H1 (cell line): Measurements from ENCODE around the gene MRPS10. TPM values are rescaled to one million over a fixed set of nuclear protein-coding genes. Genes with fewer than 3 reads are reported as not detected.

Experiments used
- ASH2L ChIP-seq: fragments of 200-600, 300-600 bp; sonication (generic); IDR thresholded peaks from one replicate; pipeline ENCODE4 v1.7.1; 2017; ENCODE audit warnings: low read length
- BRCA1 ChIP-seq: IDR thresholded peaks from 2 replicates; pipeline ENCODE4 v1.6.1; 2012; ENCODE audit warnings: low read depth, low read length, improper control_type of control experiment
- CBX5 ChIP-seq: fragments of 300-800, 300-1000 bp; sonication (generic); IDR thresholded peaks from 2 replicates; pipeline ENCODE4 v1.7.1; 2016; ENCODE audit warnings: antibody characterized with exemption, low read length, low read depth
- CHD1 ChIP-seq: IDR thresholded peaks from 2 replicates; pipeline ENCODE4 v1.6.1; 2012; ENCODE audit warnings: low read depth, low read length, improper control_type of control experiment
- CHD2 ChIP-seq: IDR thresholded peaks from 2 replicates; pipeline ENCODE4 v1.6.1; 2012; ENCODE audit warnings: low read length, improper control_type of control experiment
- CTBP2 ChIP-seq: IDR thresholded peaks from 2 replicates; pipeline ENCODE4 v1.7.0; 2011; ENCODE audit warnings: borderline replicate concordance, mild to moderate bottlenecking, moderate library complexity, mixed read lengths, low read length; ENCODE audit not compliant: insufficient read depth, insufficient read length
- EP300 ChIP-seq, 2 experiments: IDR thresholded peaks; 1 replicate in 1 of 2; 2 replicates in 1 of 2; pipeline ENCODE4 v1.6.1; 2011 to 2012; ENCODE audit warnings: low read depth in 2 of 2, low read length in 2 of 2, mild to moderate bottlenecking in 2 of 2, borderline replicate concordance in 1 of 2, inconsistent platforms in 1 of 2, moderate library complexity in 1 of 2
- EZH2 ChIP-seq: fragments of 200-600 bp; sonication (generic); IDR thresholded peaks from 2 replicates; pipeline ENCODE4 v1.7.1; 2012; ENCODE audit warnings: low read depth, mild to moderate bottlenecking, moderate library complexity, low read length, inconsistent platforms; ENCODE audit not compliant: severe bottlenecking
- FOSL1 ChIP-seq: IDR thresholded peaks from 2 replicates; pipeline ENCODE4 v1.6.1; 2011; ENCODE audit warnings: mild to moderate bottlenecking, low read depth, low read length, moderate library complexity; ENCODE audit not compliant: insufficient read depth
- HDAC2 ChIP-seq, 2 experiments: fragments of 300-600 bp in 1 of 2; sonication (generic) in 1 of 2; IDR thresholded peaks; 2 replicates each; pipeline ENCODE4 v1.6.1; 2011 to 2012; ENCODE audit warnings: low read depth in 2 of 2, low read length in 2 of 2, mild to moderate bottlenecking in 2 of 2, moderate library complexity in 2 of 2, borderline replicate concordance in 1 of 2, inconsistent platforms in 1 of 2
- JUN ChIP-seq: IDR thresholded peaks from 2 replicates; pipeline ENCODE4 v1.6.1; 2011; ENCODE audit warnings: low read depth, mild to moderate bottlenecking, improper control_type of control experiment, low read length
- KDM1A ChIP-seq: fragments of 200-600, 300-600 bp; sonication (generic); IDR thresholded peaks from 2 replicates; pipeline ENCODE4 v1.7.1; 2016; ENCODE audit warnings: mild to moderate bottlenecking, low read length, borderline replicate concordance
- KDM4A ChIP-seq: IDR thresholded peaks from one replicate; pipeline ENCODE4 v1.7.1; 2012; ENCODE audit warnings: low read depth, mild to moderate bottlenecking, moderate library complexity, low read length, inconsistent platforms; ENCODE audit not compliant: severe bottlenecking
- KDM5A ChIP-seq: fragments of 200-600 bp; IDR thresholded peaks from 2 replicates; pipeline ENCODE4 v1.7.1; 2012; ENCODE audit warnings: mild to moderate bottlenecking, low read length, inconsistent platforms, mixed read lengths
- MAX ChIP-seq: IDR thresholded peaks from 2 replicates; pipeline ENCODE4 v1.6.1; 2012; ENCODE audit warnings: inconsistent platforms
- RAD21 ChIP-seq, 2 experiments: IDR thresholded peaks in 1 of 2; conservative IDR thresholded peaks in 1 of 2; 2 replicates each; pipeline ENCODE4 v1.6.1; 2011; ENCODE audit warnings: low read depth in 2 of 2, low read length in 2 of 2, improper control_type of control experiment in 1 of 2, inconsistent platforms in 1 of 2, mild to moderate bottlenecking in 1 of 2, moderate library complexity in 1 of 2
- RFX5 ChIP-seq: IDR thresholded peaks from 2 replicates; pipeline ENCODE4 v1.6.1; 2011; ENCODE audit warnings: low read depth, low read length, improper control_type of control experiment, borderline replicate concordance
- SIX5 ChIP-seq: IDR thresholded peaks from 2 replicates; pipeline ENCODE4 v1.6.1; 2011; ENCODE audit warnings: mild to moderate bottlenecking, low read depth, low read length
- SP2 ChIP-seq: IDR thresholded peaks from 2 replicates; pipeline ENCODE4 v1.6.1; 2012; ENCODE audit warnings: mild to moderate bottlenecking, low read length, inconsistent platforms
- SP4 ChIP-seq: IDR thresholded peaks from 2 replicates; pipeline ENCODE4 v1.6.1; 2012; ENCODE audit warnings: low read length, inconsistent platforms
- SRF ChIP-seq: IDR thresholded peaks from 2 replicates; pipeline ENCODE4 v1.6.1; 2011; ENCODE audit warnings: mild to moderate bottlenecking, low read depth, low read length, moderate library complexity
- TAF1 ChIP-seq: IDR thresholded peaks from 2 replicates; pipeline ENCODE4 v1.6.1; 2011; ENCODE audit warnings: mild to moderate bottlenecking, low read depth, low read length
- polyA plus RNA-seq, 7 experiments: library from polyadenylated mRNA; depleted of rRNA in 3 of 7; stranded (reverse) in 5 of 7; unstranded in 2 of 7; fragments of >200 nt in 5 of 7; fragments of 200-250 nt in 2 of 7; gene quantifications; 1 replicate in 5 of 7; 2 replicates in 1 of 7; 4 replicates in 1 of 7; pipeline versions ENCODE4 v1.2.1 to v1.2.3, GENCODE V29; 2011 to 2013; ENCODE audit warnings: missing spikeins in 2 of 7, mixed read lengths in 2 of 7
- total RNA-seq: library from RNA; stranded (reverse); fragmentation: NEBNext Ultra II Directional; extraction: Animal tissue kit (Norgen Biotek cat#: 25700); gene quantifications from 2 replicates; pipeline ENCODE4 v1.2.1, GENCODE V29; 2021
- TF ChIP-seq, protein P1 (sequence below): IDR thresholded peaks from 2 replicates; pipeline ENCODE4 v1.6.1; 2011; ENCODE audit warnings: low read depth, mild to moderate bottlenecking, low read length; ENCODE audit not compliant: insufficient read depth

The MRPS10 gene
- total and polyA plus RNA-seq, 2 of the 8 experiments (the other 6 are each of a cell fraction or from before 2014, with no cell fraction given): 20.5 to 33.6 TPM

DNA sequence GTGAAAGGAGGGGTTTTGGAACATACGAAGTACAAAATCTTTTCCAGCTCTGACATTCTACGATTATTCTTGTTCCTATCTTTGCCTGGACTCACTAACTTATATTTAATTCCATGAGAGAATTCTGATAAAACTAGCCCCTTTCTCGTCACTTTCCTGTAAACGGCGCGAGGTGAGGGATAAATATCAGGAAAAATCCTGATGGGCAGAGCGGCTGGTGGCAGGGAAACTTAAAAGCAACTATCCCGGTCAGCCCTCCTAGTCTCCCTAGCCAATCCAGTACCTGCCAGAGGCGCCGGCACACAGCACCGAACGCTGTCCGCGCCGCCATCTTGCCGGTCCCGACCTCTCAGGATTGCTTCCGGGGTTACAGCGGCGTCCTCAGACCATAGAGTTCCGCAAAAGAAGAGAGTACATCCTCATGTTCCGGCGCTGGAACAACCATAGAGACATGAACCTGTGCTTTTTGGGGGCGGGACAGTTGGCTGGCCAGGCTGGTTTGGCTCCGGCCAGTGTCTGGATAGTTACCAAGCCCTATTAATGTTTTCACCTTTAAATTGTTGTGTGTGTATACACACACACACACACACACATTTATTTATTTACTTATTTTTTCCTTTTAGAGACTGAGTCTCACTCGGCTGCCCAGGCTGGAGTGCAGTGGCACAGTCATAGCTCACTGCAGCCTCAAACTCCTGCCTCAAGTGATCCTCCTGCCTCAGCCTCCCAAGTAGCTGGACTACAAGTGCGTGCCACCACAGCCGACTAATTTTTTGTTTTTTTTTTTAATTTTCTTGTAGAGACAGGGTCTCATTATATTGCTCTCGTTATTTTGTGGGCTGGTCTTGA, at the start of gene MRPS10 (continued):
- TF ChIP-seq KDM4A (no peak), BRCA1 (no peak), EP300 (IDR thresholded peaks at IDR 0.05; ENCODE audit: borderline replicate concordance in 1 of 2, low read depth in 2 of 2, low read length in 2 of 2) (no peak), SRF (no peak), CHD2 (peak; percentile 83), JUN (no peak), TAF1 (peak; percentile 100), RAD21 (IDR thresholded peaks at IDR 0.05 in 1 of 2, conservative IDR thresholded peaks at IDR 0.05 in 1 of 2; ENCODE audit: low read depth in 2 of 2, low read length in 2 of 2) (0 out of 4 replicates have a peak, but pooled peaks of 1 of the 2 experiments have one; percentile 2), SP2 (peak; percentile 97), MAX (peak; percentile 25; the same call in 1 of the 2 replicates), KDM1A (peak; percentile 80), SP4 (peak; percentile 67; the same call in 1 of the 2 replicates), CBX5 (no peak), KDM5A (peak; percentile 90), FOSL1 (no peak), RFX5 (no peak), SIX5 (no peak), HDAC2 (IDR thresholded peaks at IDR 0.05; ENCODE audit: borderline replicate concordance in 1 of 2, low read depth in 2 of 2, low read length in 2 of 2) (no peak; a peak in 1 of 4 replicates), CTBP2 (no peak), CHD1 (no peak), EZH2 (no peak), ASH2L (peak; percentile 84)
- TF ChIP-seq, protein P1, sequence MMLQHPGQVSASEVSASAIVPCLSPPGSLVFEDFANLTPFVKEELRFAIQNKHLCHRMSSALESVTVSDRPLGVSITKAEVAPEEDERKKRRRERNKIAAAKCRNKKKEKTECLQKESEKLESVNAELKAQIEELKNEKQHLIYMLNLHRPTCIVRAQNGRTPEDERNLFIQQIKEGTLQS: no peak
